ENCODE measurements around the gene SLC30A3. TPM values are rescaled to one million over a fixed set of nuclear protein-coding genes. Genes with fewer than 3 reads are reported as not detected.

SLC30A3 gene
- total and polyA plus RNA-seq, 2 of the 13 experiments (the other 11 are each of a cell fraction or from before 2014, with no cell fraction given): 0.38 to 0.79 TPM

DNA sequence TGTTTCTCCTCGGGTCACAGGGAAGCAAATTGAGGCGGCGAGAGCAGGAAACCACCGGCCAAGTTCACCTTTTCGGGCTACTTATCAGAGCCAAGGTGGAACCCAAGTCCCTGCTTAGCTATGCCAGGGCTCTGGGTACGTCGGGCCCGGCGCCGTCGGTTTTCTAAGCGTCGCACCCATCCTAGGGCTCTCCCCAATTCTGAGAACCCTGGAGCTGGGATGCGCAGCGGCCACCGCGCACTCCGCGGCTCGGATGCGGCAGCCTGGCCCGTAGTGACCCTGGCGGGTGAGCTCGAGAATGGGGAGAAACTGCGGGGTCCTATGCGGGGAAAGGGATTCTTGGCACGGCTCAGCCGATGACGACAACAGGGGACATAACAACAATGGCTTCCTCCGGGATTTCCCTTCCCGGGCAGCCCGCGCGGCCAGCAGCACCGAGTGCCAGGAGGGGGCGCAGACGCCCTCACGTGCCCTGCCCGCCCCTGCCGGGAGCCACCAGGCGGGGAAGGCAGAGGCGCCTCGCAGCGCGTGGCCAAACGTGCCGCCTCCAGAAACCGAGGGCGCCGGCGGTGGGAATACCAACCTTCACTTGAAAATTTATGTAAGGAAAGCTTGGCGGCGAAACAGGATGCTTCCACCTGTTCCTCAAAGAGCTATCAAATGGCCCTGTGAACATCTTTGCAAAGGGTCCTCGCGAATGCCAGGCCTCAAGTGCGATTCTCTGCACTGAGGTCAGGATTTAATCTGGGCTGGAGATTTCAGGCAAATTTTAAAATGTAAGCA is 2.1 kb upstream of the SLC30A3 start (continued):
- TF ChIP-seq, protein P1, sequence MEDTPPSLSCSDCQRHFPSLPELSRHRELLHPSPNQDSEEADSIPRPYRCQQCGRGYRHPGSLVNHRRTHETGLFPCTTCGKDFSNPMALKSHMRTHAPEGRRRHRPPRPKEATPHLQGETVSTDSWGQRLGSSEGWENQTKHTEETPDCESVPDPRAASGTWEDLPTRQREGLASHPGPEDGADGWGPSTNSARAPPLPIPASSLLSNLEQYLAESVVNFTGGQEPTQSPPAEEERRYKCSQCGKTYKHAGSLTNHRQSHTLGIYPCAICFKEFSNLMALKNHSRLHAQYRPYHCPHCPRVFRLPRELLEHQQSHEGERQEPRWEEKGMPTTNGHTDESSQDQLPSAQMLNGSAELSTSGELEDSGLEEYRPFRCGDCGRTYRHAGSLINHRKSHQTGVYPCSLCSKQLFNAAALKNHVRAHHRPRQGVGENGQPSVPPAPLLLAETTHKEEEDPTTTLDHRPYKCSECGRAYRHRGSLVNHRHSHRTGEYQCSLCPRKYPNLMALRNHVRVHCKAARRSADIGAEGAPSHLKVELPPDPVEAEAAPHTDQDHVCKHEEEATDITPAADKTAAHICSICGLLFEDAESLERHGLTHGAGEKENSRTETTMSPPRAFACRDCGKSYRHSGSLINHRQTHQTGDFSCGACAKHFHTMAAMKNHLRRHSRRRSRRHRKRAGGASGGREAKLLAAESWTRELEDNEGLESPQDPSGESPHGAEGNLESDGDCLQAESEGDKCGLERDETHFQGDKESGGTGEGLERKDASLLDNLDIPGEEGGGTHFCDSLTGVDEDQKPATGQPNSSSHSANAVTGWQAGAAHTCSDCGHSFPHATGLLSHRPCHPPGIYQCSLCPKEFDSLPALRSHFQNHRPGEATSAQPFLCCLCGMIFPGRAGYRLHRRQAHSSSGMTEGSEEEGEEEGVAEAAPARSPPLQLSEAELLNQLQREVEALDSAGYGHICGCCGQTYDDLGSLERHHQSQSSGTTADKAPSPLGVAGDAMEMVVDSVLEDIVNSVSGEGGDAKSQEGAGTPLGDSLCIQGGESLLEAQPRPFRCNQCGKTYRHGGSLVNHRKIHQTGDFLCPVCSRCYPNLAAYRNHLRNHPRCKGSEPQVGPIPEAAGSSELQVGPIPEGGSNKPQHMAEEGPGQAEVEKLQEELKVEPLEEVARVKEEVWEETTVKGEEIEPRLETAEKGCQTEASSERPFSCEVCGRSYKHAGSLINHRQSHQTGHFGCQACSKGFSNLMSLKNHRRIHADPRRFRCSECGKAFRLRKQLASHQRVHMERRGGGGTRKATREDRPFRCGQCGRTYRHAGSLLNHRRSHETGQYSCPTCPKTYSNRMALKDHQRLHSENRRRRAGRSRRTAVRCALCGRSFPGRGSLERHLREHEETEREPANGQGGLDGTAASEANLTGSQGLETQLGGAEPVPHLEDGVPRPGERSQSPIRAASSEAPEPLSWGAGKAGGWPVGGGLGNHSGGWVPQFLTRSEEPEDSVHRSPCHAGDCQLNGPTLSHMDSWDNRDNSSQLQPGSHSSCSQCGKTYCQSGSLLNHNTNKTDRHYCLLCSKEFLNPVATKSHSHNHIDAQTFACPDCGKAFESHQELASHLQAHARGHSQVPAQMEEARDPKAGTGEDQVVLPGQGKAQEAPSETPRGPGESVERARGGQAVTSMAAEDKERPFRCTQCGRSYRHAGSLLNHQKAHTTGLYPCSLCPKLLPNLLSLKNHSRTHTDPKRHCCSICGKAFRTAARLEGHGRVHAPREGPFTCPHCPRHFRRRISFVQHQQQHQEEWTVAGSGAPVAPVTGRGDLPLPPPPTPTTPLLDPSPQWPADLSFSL (CRISPR knock-in tag; IDR thresholded peaks at IDR 0.05): peak; percentile 30; the same call in 1 of the 2 replicates
- TF ChIP-seq, protein P2, sequence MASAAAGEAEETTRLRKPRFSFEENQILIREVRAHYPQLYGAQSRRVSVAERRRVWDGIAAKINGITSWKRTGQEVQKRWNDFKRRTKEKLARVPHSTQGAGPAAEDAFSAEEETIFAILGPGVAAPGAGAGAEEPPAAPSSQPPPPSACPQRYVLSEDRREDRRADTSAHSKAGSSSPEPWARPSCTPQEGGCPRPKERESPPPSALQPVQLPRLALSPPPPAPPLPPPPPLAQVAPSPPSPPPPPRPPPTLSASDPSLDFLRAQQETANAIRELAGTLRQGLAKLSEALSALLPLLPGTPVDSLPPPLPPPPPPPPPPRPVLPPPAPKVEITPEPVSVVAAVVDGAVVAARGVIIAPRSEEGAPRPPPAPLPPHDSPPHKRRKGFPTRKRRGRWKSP (CRISPR knock-in tag; IDR thresholded peaks at IDR 0.05): peak; percentile 49; the same call in 1 of the 2 replicates
- TF ChIP-seq SAP130 (CRISPR knock-in tag; IDR thresholded peaks at IDR 0.05; ENCODE audit: low read depth): peak; percentile 60
- TF ChIP-seq, protein P3, sequence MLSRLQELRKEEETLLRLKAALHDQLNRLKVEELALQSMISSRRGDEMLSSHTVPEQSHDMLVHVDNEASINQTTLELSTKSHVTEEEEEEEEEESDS (CRISPR knock-in tag; IDR thresholded peaks at IDR 0.05; ENCODE audit: borderline replicate concordance): no peak
- peak; percentile 95 for TF ChIP-seq ZNF709 (CRISPR knock-in tag; IDR thresholded peaks at IDR 0.05)
- no peak for TF ChIP-seq KAT2B (IDR thresholded peaks at IDR 0.05; ENCODE audit: borderline replicate concordance, low read depth, low read length)
- TF ChIP-seq ETV6 (CRISPR knock-in tag; conservative IDR thresholded peaks at IDR 0.05): no peak
- TF ChIP-seq TOE1 (CRISPR knock-in tag; IDR thresholded peaks at IDR 0.05): no peak
- TF ChIP-seq ZNF331 (CRISPR knock-in tag; IDR thresholded peaks at IDR 0.05): peak; percentile 90
- TF ChIP-seq MZF1 (CRISPR knock-in tag; IDR thresholded peaks at IDR 0.05; ENCODE audit: borderline replicate concordance): no peak
- TF ChIP-seq, protein P4, sequence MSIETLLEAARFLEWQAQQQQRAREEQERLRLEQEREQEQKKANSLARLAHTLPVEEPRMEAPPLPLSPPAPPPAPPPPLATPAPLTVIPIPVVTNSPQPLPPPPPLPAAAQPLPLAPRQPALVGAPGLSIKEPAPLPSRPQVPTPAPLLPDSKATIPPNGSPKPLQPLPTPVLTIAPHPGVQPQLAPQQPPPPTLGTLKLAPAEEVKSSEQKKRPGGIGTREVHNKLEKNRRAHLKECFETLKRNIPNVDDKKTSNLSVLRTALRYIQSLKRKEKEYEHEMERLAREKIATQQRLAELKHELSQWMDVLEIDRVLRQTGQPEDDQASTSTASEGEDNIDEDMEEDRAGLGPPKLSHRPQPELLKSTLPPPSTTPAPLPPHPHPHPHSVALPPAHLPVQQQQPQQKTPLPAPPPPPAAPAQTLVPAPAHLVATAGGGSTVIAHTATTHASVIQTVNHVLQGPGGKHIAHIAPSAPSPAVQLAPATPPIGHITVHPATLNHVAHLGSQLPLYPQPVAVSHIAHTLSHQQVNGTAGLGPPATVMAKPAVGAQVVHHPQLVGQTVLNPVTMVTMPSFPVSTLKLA (IDR thresholded peaks at IDR 0.05): no peak
- TF ChIP-seq ZNF552 (CRISPR knock-in tag; IDR thresholded peaks at IDR 0.05; ENCODE audit: borderline replicate concordance): peak; percentile 57; the same call in 1 of the 2 replicates
- peak; percentile 79 for TF ChIP-seq TAF15 (IDR thresholded peaks at IDR 0.05; ENCODE audit: low read depth, low read length, poor library complexity, severe bottlenecking)
- 0 out of 2 replicates have a peak, but pooled peaks have one; percentile 36 for TF ChIP-seq SIN3A (IDR thresholded peaks at IDR 0.05; ENCODE audit: borderline replicate concordance, low read depth, low read length)
- TF ChIP-seq, protein P5, sequence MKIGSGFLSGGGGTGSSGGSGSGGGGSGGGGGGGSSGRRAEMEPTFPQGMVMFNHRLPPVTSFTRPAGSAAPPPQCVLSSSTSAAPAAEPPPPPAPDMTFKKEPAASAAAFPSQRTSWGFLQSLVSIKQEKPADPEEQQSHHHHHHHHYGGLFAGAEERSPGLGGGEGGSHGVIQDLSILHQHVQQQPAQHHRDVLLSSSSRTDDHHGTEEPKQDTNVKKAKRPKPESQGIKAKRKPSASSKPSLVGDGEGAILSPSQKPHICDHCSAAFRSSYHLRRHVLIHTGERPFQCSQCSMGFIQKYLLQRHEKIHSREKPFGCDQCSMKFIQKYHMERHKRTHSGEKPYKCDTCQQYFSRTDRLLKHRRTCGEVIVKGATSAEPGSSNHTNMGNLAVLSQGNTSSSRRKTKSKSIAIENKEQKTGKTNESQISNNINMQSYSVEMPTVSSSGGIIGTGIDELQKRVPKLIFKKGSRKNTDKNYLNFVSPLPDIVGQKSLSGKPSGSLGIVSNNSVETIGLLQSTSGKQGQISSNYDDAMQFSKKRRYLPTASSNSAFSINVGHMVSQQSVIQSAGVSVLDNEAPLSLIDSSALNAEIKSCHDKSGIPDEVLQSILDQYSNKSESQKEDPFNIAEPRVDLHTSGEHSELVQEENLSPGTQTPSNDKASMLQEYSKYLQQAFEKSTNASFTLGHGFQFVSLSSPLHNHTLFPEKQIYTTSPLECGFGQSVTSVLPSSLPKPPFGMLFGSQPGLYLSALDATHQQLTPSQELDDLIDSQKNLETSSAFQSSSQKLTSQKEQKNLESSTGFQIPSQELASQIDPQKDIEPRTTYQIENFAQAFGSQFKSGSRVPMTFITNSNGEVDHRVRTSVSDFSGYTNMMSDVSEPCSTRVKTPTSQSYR (CRISPR knock-in tag; IDR thresholded peaks at IDR 0.05; ENCODE audit: borderline replicate concordance): peak; percentile 54; the same call in 1 of the 2 replicates
- TF ChIP-seq ZFX (CRISPR knock-in tag; IDR thresholded peaks at IDR 0.05; ENCODE audit: low read depth): peak; percentile 46; the same call in 1 of the 2 replicates
